ENCODE results near the gene CNOT1.

The CNOT1 gene

DNA sequence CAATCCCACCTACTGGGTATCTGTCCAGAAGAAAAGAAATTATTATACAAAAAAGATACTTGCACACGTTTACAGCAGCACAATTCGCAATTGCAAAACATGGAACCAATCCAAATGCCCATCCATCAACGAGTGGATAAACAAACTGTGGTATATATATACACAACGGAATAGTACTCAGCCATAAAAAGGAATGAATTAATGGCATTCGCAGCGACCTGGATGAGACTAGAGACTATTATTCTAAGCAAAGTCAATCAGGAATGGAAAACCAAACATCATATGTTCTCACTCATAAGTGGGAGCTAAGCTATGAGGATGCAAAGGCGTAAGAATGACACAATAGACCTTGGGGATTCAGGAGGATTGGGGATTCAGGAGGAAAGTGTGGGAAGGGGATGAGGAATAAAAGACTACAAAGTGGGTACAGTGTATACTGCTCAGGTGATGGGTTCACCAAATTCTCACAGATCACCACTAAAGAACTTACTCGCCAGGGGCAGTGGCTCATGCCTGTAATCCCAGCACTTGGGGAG, 21.0 kb downstream of the CNOT1 start:
- Histone ChIP-seq H3K27ac (ENCODE audit: low read length) (no peak overlapping the region), H3K9ac (ENCODE audit: low read length) (no peak overlapping the region), H3K79me2 (ENCODE audit: low read length) (peaks cover 100% of the 10 kb centered on the region), H3K4me3 (ENCODE audit: low read length) (no peak overlapping the region), H4K20me1 (ENCODE audit: insufficient read depth, low read length) (peaks cover 93% of the 10 kb centered on the region), H3K27me3 (ENCODE audit: low read depth, low read length) (no peaks in the 10 kb centered on the region), H3K4me2 (ENCODE audit: low read length) (no peak overlapping the region), H3K9me3 (ENCODE audit: insufficient read depth, low read length) (no peaks in the 10 kb centered on the region), H3K36me3 (replicated peaks; ENCODE audit: low read depth, low read length) (peaks cover 41% of the 10 kb centered on the region), H2AFZ (ENCODE audit: low read depth, low read length) (no peak overlapping the region), H3K4me1 (ENCODE audit: low read length) (no peaks in the 10 kb centered on the region)
- no peak for TF ChIP-seq CTCF (IDR thresholded peaks at IDR 0.05; ENCODE audit: low read depth, low read length)
- TF ChIP-seq EZH2phosphoT487 (IDR thresholded peaks at IDR 0.05; ENCODE audit: low read depth): no peak

- Histone ChIP-seq H3K27ac (ENCODE audit: low read length) (no peak overlapping the region), H3K9me3 (ENCODE audit: insufficient read depth, low read length) (no peaks in the 10 kb centered on the region), H3K4me1 (ENCODE audit: low read length) (no peaks in the 10 kb centered on the region), H3K79me2 (ENCODE audit: low read length) (peaks cover 100% of the 10 kb centered on the region), H3K27me3 (ENCODE audit: low read depth, low read length) (no peaks in the 10 kb centered on the region), H4K20me1 (ENCODE audit: insufficient read depth, low read length) (peaks cover 91% of the 10 kb centered on the region), H3K9ac (ENCODE audit: low read length) (no peak overlapping the region), H2AFZ (ENCODE audit: low read depth, low read length) (no peak overlapping the region), H3K36me3 (replicated peaks; ENCODE audit: low read depth, low read length) (peaks cover 34% of the 10 kb centered on the region), H3K4me2 (ENCODE audit: low read length) (no peak overlapping the region), H3K4me3 (ENCODE audit: low read length) (no peak overlapping the region)
- no peak for TF ChIP-seq CTCF (IDR thresholded peaks at IDR 0.05; ENCODE audit: low read depth, low read length)
Observed at GRCh38 chr16:58605562-58605961, 24.1 kb downstream of the CNOT1 start.

DNA sequence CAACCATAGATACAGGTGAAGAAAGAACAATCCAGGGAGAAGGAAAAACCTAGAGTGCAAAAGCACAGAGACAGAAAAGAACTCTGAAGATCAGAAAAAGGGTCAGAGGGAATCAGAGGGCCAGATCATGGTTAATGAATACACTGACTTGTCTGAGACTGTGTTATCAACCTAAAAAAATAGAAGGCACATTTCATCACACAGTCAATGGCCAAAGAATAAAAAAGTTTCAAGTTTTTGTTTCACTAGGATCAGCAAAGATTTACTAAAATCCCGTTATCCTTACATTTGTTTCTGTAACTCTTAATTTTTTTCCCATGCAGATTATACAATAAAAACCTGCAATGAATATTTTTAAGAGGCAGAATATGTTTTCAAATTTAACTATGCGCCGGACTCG, 38.5 kb downstream of the CNOT1 start:
- H4K20me1 ChIP-seq (ENCODE audit: insufficient read depth, low read length): peaks cover 51% of the 10 kb centered on the region
- no peaks in the 10 kb centered on the region for H3K27me3 ChIP-seq (ENCODE audit: low read depth, low read length)
- TF ChIP-seq EZH2phosphoT487 (IDR thresholded peaks at IDR 0.05; ENCODE audit: low read depth) (no peak), CTCF (IDR thresholded peaks at IDR 0.05; ENCODE audit: low read depth, low read length) (no peak)
- no peak overlapping the region for H3K9ac ChIP-seq (ENCODE audit: low read length)
- H3K9me3 ChIP-seq (ENCODE audit: insufficient read depth, low read length): no peaks in the 10 kb centered on the region
- no peak overlapping the region for H3K4me2 ChIP-seq (ENCODE audit: low read length)
- no peak overlapping the region for H3K27ac ChIP-seq (ENCODE audit: low read length)
- H3K4me1 ChIP-seq (ENCODE audit: low read length): peaks cover 12% of the 10 kb centered on the region
- H3K4me3 ChIP-seq (ENCODE audit: low read length): no peak overlapping the region
- H3K79me2 ChIP-seq (ENCODE audit: low read length): peaks cover 88% of the 10 kb centered on the region
- H2AFZ ChIP-seq (ENCODE audit: low read depth, low read length): no peak overlapping the region
- peaks cover 73% of the 10 kb centered on the region for H3K36me3 ChIP-seq (replicated peaks; ENCODE audit: low read depth, low read length)

DNA sequence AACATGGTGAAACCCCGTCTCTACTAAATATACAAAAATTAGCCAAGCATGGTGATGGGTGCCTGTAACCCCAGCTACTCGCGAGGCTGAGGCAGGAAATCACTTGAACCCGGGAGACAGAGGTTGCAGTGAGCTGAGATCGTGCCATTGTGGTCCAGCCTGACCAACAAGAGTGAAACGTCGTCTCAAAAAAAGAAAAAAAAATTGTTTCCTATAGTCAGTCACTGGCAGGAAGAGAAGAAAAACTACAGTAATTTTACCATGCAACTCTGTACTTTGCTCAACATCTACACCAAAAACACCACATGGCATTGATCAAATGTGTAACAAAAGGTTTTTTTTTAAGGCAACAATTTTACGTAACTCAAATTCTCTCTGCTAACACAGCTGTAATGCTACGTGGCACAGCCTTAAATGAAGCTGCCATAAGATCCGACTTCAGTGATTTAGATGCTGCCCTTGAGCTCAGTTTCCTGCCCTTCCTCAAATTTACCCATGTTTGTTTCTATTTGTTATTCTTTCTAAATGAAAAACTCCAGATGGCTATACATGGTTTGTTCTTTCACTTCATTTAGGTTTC, 40.2 kb downstream of the CNOT1 start:
- peaks cover 77% of the 10 kb centered on the region for H3K36me3 ChIP-seq (replicated peaks; ENCODE audit: low read depth, low read length)

More for the DNA sequence above, 40.2 kb downstream of the CNOT1 start:
- H3K4me3 ChIP-seq (ENCODE audit: low read length): no peak overlapping the region
- no peak overlapping the region for H3K4me2 ChIP-seq (ENCODE audit: low read length)
- TF ChIP-seq CTCF (IDR thresholded peaks at IDR 0.05; ENCODE audit: low read depth, low read length) (no peak), EZH2phosphoT487 (IDR thresholded peaks at IDR 0.05; ENCODE audit: low read depth) (no peak)
- H3K4me1 ChIP-seq (ENCODE audit: low read length): no peaks in the 10 kb centered on the region
- H3K9me3 ChIP-seq (ENCODE audit: insufficient read depth, low read length): no peaks in the 10 kb centered on the region
- no peak overlapping the region for H3K9ac ChIP-seq (ENCODE audit: low read length)
- no peaks in the 10 kb centered on the region for H3K27me3 ChIP-seq (ENCODE audit: low read depth, low read length)
- no peak overlapping the region for H2AFZ ChIP-seq (ENCODE audit: low read depth, low read length)
- H3K79me2 ChIP-seq (ENCODE audit: low read length): peaks cover 84% of the 10 kb centered on the region
- H4K20me1 ChIP-seq (ENCODE audit: insufficient read depth, low read length): peaks cover 47% of the 10 kb centered on the region
- H3K27ac ChIP-seq (ENCODE audit: low read length): no peak overlapping the region
